Measurements from ENCODE around the gene GRID2. TPM values are rescaled to one million over a fixed set of nuclear protein-coding genes. Genes with fewer than 3 reads are reported as not detected.

Gene GRID2
- total and polyA plus RNA-seq, 2 of the 13 experiments (the other 11 are each of a cell fraction or from before 2014, with no cell fraction given): not detected

DNA sequence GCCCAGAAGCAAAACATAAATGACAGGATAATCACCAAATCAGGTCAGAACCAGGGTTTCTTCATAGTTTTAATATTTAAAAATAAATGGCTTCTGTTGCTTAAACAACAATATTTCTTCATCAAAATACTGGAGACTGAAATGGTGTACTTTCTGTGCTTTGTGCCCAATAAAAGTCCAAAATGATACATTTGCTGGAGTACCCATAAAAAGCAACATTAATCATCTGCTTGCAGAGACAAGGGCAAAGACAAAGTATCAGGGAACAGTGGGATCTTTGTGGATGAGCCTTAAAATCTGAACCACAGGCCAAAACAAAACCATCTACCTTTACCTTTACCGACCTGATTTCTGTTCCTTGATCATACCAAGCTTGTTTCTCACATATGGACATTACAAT is 840.9 kb downstream of the GRID2 start (continued):
- TF ChIP-seq, protein P1, sequence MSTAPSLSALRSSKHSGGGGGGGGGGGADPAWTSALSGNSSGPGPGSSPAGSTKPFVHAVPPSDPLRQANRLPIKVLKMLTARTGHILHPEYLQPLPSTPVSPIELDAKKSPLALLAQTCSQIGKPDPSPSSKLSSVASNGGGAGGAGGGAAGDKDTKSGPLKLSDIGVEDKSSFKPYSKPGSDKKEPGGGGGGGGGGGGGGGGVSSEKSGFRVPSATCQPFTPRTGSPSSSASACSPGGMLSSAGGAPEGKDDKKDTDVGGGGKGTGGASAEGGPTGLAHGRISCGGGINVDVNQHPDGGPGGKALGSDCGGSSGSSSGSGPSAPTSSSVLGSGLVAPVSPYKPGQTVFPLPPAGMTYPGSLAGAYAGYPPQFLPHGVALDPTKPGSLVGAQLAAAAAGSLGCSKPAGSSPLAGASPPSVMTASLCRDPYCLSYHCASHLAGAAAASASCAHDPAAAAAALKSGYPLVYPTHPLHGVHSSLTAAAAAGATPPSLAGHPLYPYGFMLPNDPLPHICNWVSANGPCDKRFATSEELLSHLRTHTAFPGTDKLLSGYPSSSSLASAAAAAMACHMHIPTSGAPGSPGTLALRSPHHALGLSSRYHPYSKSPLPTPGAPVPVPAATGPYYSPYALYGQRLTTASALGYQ (CRISPR knock-in tag; IDR thresholded peaks at IDR 0.05): no peak
- TF ChIP-seq MAF1 (CRISPR knock-in tag; IDR thresholded peaks at IDR 0.05; ENCODE audit: borderline replicate concordance): no peak
- TF ChIP-seq HOXA5 (CRISPR knock-in tag; IDR thresholded peaks at IDR 0.05): no peak
- TF ChIP-seq CCAR2 (optimal IDR thresholded peaks at IDR 0.05; ENCODE audit: low read depth, low read length): no peak
- TF ChIP-seq, protein P2, sequence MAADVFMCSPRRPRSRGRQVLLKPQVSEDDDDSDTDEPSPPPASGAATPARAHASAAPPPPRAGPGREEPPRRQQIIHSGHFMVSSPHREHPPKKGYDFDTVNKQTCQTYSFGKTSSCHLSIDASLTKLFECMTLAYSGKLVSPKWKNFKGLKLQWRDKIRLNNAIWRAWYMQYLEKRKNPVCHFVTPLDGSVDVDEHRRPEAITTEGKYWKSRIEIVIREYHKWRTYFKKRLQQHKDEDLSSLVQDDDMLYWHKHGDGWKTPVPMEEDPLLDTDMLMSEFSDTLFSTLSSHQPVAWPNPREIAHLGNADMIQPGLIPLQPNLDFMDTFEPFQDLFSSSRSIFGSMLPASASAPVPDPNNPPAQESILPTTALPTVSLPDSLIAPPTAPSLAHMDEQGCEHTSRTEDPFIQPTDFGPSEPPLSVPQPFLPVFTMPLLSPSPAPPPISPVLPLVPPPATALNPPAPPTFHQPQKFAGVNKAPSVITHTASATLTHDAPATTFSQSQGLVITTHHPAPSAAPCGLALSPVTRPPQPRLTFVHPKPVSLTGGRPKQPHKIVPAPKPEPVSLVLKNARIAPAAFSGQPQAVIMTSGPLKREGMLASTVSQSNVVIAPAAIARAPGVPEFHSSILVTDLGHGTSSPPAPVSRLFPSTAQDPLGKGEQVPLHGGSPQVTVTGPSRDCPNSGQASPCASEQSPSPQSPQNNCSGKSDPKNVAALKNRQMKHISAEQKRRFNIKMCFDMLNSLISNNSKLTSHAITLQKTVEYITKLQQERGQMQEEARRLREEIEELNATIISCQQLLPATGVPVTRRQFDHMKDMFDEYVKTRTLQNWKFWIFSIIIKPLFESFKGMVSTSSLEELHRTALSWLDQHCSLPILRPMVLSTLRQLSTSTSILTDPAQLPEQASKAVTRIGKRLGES (CRISPR knock-in tag; IDR thresholded peaks at IDR 0.05; ENCODE audit: borderline replicate concordance): no peak
- no peak for TF ChIP-seq MAFF (IDR thresholded peaks at IDR 0.05; ENCODE audit: low read depth, low read length)
- TF ChIP-seq ZNF124 (CRISPR knock-in tag; IDR thresholded peaks at IDR 0.05): no peak
- TF ChIP-seq CC2D1A (CRISPR knock-in tag; IDR thresholded peaks at IDR 0.05): no peak
- TF ChIP-seq SAP130 (CRISPR knock-in tag; IDR thresholded peaks at IDR 0.05; ENCODE audit: low read depth): no peak
- TF ChIP-seq ZNF3 (CRISPR knock-in tag; IDR thresholded peaks at IDR 0.05): no peak
- TF ChIP-seq KAT2B (IDR thresholded peaks at IDR 0.05; ENCODE audit: borderline replicate concordance, low read depth, low read length): no peak

Measured in HepG2 (cell line).